Fibroblast of pulmonary artery (primary cell): ENCODE data around the gene VWC2L.

ENCODE experiments used
- DNase-seq: peaks from one replicate; pipeline ENCODE4 v3.0.0-alpha.2; 2010; ENCODE audit warnings: low read depth
- H3K4me3 ChIP-seq: replicated peaks from 2 replicates; pipeline ENCODE4 v1.5.1; 2011; ENCODE audit warnings: low read depth, mild to moderate bottlenecking, control low read depth, low read length, moderate library complexity
- TF ChIP-seq, protein P1 (sequence below): IDR thresholded peaks from 2 replicates; pipeline ENCODE4 v1.5.1; 2011; ENCODE audit warnings: mild to moderate bottlenecking, control low read depth, low read length, inconsistent platforms; ENCODE audit errors: missing control alignments

Gene VWC2L

GRCh38 chr2:214410918-214411554 lies at the start of gene VWC2L:
Gene VWC2L, plus strand, starts transcription at chr2:214411054. Its CDS starts 3,140 bp downstream, at chr2:214414194.
- peak; percentile 76 for DNase-seq
- no peak within 1 kb of the TSS for H3K4me3 ChIP-seq
- TF ChIP-seq, protein P1, sequence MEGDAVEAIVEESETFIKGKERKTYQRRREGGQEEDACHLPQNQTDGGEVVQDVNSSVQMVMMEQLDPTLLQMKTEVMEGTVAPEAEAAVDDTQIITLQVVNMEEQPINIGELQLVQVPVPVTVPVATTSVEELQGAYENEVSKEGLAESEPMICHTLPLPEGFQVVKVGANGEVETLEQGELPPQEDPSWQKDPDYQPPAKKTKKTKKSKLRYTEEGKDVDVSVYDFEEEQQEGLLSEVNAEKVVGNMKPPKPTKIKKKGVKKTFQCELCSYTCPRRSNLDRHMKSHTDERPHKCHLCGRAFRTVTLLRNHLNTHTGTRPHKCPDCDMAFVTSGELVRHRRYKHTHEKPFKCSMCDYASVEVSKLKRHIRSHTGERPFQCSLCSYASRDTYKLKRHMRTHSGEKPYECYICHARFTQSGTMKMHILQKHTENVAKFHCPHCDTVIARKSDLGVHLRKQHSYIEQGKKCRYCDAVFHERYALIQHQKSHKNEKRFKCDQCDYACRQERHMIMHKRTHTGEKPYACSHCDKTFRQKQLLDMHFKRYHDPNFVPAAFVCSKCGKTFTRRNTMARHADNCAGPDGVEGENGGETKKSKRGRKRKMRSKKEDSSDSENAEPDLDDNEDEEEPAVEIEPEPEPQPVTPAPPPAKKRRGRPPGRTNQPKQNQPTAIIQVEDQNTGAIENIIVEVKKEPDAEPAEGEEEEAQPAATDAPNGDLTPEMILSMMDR = no peak

GRCh38 chr2:214361116-214361515 lies 49.7 kb upstream of the VWC2L start:
- no peak for DNase-seq
- no peak overlapping the region for H3K4me3 ChIP-seq
- TF ChIP-seq, protein P1 = no peak

DNA sequence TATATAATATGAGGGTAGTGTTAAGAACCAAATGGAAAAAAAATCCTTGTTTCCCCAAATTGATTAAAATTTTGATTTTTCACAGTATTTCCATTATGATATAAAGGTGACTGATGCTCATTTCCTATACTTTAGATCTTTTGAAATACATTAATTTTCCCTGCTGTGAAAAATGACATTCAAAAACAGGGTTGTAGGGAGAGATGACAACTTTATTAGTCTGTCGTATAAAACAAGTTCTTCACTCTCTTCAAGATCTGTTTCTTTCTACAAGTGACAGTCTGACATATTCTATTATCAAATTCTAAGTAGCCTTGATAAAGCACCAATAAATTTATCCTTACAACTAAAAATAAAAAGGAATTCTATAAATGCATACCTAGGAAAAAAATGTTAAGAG lies 45.3 kb upstream of the VWC2L start:
- no peak overlapping the region for H3K4me3 ChIP-seq
- DNase-seq = no peak
- TF ChIP-seq, protein P1 = no peak

DNA sequence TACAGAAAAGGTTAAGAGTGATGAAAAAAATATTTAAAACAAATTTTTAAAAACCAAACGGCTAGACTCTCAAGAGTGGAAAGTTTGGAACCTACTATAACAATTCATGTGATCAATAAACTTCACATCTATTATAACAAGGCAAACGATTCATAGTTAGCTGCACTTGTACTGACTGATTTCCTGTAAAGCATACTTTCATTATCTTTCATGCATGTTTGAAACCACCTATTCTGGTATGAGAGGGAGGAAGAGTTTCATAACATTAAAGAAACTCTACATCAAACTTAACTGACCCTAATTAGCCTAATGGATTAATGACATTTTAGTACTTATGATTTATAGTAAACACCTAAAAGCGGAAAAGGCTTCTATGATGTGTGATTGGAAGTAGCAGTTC lies 43.7 kb upstream of the VWC2L start:
- no peak overlapping the region for H3K4me3 ChIP-seq
- no peak for DNase-seq
- TF ChIP-seq, protein P1 = no peak

- no peak for DNase-seq
- H3K4me3 ChIP-seq = no peak overlapping the region
- TF ChIP-seq, protein P1 = no peak
These were observed 34.1 kb upstream of the VWC2L start for GRCh38 chr2:214376618-214377285.

GRCh38 chr2:214377286-214377624 lies 33.6 kb upstream of the VWC2L start:
- no peak overlapping the region for H3K4me3 ChIP-seq
- TF ChIP-seq, protein P1 = no peak
- DNase-seq = no peak

GRCh38 chr2:214378455-214379103 lies 32.3 kb upstream of the VWC2L start:
- TF ChIP-seq, protein P1 = no peak
- no peak for DNase-seq
- H3K4me3 ChIP-seq = no peak overlapping the region
